Gastrocnemius medialis (tissue), 4 donors: ENCODE measurements around the gene IL18.

Experiments
- POLR2A ChIP-seq, 2 donors: fragments of 450-650 bp; IDR thresholded peaks; one replicate each; pipeline ENCODE4 v1.6.1; 2017; ENCODE audit warnings: antibody characterized with exemption in 2 of 2, mild to moderate bottlenecking in 2 of 2, moderate library complexity in 2 of 2
- TF ChIP-seq, protein P1 (sequence below), 5 experiments: fragments of 450-650 bp in 3 of 5; fragments of 200-600 bp in 2 of 5; sonication (generic) in 2 of 5; IDR thresholded peaks in 4 of 5; conservative IDR thresholded peaks in 1 of 5; 1 replicate in 4 of 5; 2 replicates in 1 of 5; pipeline ENCODE4 v1.5.1; 2016 to 2019; ENCODE audit warnings: antibody characterized with exemption in 5 of 5, mild to moderate bottlenecking in 3 of 5, moderate library complexity in 3 of 5

- TF ChIP-seq, protein P1, sequence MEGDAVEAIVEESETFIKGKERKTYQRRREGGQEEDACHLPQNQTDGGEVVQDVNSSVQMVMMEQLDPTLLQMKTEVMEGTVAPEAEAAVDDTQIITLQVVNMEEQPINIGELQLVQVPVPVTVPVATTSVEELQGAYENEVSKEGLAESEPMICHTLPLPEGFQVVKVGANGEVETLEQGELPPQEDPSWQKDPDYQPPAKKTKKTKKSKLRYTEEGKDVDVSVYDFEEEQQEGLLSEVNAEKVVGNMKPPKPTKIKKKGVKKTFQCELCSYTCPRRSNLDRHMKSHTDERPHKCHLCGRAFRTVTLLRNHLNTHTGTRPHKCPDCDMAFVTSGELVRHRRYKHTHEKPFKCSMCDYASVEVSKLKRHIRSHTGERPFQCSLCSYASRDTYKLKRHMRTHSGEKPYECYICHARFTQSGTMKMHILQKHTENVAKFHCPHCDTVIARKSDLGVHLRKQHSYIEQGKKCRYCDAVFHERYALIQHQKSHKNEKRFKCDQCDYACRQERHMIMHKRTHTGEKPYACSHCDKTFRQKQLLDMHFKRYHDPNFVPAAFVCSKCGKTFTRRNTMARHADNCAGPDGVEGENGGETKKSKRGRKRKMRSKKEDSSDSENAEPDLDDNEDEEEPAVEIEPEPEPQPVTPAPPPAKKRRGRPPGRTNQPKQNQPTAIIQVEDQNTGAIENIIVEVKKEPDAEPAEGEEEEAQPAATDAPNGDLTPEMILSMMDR (IDR thresholded peaks at IDR 0.05 in 4 of 5, conservative IDR thresholded peaks at IDR 0.05 in 1 of 5) = no peak
- no peak for TF ChIP-seq POLR2A (IDR thresholded peaks at IDR 0.05)
Measured at GRCh38 chr11:112172362-112172994, 8.6 kb upstream of the IL18 start.
